Suppressor macrophage (primary cell): ENCODE measurements around the gene KCTD3.

Source experiments
- DNase-seq, 4 experiments: peaks; one replicate each; pipeline ENCODE4 v3.0.0-alpha.2; 2020 to 2022

Gene KCTD3

GRCh38 chr1:215661033-215661432 lies 93.9 kb downstream of the KCTD3 start:
- no peak for DNase-seq

GRCh38 chr1:215665215-215665614 lies 98.1 kb downstream of the KCTD3 start:
- no peak for DNase-seq

- no peak for DNase-seq
Observed at GRCh38 chr1:215667761-215668160, 100.7 kb downstream of the KCTD3 start.

GRCh38 chr1:215669806-215670491 lies 102.8 kb downstream of the KCTD3 start:
- DNase-seq = no peak
